AG08395 (cell line): ENCODE measurements around the gene OCA2.
"Not testable (repeated sequence)": the region's sequence is repeated elsewhere in the genome, so short reads cannot be mapped to it uniquely, and the experiment has no call there.

Experiments used
- DNase-seq: peaks from one replicate; pipeline ENCODE4 v3.0.0; 2012; ENCODE audit warnings: mixed read lengths, low spot score

The OCA2 gene

GRCh38 chr15:27871078-27871901 is 227.8 kb downstream of the OCA2 start:
- DNase-seq, result no peak

DNA sequence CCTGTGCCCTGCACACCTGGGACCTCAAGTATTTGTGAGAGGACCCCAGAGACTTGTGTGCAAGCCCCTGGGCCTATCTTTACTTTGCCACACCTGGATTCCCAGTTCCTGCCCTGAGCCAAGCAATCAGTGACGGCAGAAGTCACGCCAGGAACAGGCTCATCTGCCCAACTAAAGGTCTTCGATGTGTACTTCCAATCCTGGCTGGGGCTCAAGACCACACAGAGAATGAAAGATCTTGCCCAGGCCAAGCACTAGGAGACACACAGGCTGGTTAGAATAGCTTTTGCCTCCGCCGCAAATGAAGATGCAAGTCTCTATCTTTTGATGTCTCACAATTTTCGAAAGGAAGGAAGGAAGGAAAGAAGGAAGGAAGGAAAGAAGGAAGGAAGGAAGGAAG is 228.8 kb downstream of the OCA2 start:
- DNase-seq, result no peak

DNA sequence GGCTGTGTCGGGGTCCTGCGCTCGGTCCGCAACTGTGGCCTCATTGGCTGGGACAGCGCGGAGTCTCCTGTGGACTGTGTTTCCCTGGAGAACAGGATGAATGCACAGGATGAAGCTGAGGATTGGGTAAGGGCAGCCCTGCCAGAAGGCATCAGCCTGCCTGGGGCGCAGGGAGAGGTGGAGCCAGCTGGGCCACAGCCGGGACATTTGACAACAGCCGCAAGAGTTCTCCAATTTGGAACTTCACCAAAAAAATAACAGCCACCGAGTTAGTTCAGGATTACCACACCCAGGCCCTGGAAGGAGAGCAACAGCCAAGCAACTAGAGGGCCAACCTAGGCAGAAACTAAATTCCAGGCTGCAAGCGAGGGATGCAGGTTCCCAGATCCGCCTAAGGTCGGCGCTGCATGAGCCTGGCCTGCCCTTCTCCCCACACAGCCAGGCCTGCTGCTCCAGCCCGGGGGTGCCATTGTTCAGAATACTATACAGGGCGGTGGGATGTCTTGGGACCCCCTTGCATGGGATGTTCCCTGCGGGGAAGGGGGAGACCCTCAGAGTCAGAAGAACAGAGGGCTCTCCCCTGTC is 229.3 kb downstream of the OCA2 start:
- DNase-seq, result no peak

GRCh38 chr15:27868828-27869404 is 230.2 kb downstream of the OCA2 start:
- no peak for DNase-seq

DNA sequence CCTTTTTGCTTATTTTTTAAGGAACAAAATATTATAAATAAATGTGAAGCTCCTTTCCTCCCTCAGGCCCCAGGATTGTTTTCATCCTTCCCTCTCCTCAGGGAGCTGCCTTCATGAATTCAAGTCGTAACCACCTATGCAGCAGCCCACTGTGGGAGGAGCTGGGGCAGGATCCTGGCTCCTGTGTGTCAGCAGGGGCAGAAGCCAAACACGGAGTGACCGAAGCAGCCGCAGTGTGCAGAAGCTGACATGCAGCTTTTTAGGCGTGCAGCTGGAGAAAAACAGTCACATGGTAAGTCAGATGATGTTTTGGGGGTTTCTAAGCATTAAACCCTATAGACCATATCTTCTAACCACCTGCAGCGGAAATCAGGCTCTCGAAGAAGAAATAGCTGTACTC is 231.3 kb downstream of the OCA2 start:
- DNase-seq, result no peak

DNA sequence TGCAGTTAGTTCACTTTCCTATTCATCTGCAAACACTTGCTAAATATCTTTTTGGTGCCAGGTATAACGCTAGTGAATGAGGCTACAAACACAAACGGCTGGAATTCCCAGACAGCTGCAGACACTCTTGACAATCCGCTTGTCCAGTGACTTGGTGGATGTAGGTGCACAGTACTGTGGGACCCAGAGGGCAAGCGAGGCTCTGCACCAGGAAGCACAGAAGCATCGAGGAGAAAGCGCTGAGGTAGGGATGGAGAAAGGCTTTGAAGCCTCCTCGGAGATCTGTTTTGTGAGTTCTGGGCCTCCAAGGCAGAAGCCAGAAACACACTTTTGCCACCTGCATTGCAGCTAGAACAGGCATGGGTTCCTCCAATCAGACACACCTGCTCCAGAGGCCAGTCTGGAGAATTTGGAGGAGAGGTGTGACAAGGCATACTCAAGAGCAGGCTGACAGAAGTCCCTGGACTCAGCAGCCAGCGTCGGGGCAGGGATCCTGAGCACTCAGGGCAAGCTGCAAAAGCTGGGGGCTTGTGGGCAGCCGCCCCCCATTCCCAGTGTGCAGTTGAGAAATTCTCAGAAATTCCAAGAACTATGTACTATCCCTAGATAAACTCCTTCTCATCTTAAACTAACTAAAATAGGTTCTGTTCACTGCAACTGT is 232.5 kb downstream of the OCA2 start:
- DNase-seq, result no peak

DNA sequence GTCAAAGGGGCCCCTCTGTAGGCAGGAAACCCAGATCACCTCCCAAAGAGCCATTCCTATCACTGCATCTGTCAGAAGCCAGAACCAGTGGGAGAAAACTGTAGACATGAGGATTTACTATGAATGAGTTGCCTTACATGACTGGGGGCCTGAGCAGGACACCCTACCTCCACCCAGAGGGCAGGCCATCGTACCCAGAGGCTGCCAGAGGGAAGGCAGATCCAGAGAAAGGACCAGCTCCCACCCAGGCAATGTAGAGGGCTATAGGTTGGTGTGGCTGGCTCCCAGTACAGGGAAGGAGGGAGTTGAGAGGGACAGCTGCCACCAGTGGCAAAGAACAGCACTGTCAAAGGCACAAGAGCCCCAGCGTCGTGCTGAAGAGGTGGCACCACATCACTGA is 233.2 kb downstream of the OCA2 start:
- DNase-seq, result no peak

GRCh38 chr15:27865323-27865922 is 233.7 kb downstream of the OCA2 start:
- no peak for DNase-seq

- DNase-seq, result no peak
Measured at GRCh38 chr15:27864719-27865118, 234.4 kb downstream of the OCA2 start.

GRCh38 chr15:27864086-27864485 is 235.0 kb downstream of the OCA2 start:
- DNase-seq, result no peak

GRCh38 chr15:27863000-27863399 is 236.1 kb downstream of the OCA2 start:
- DNase-seq, result no peak

DNA sequence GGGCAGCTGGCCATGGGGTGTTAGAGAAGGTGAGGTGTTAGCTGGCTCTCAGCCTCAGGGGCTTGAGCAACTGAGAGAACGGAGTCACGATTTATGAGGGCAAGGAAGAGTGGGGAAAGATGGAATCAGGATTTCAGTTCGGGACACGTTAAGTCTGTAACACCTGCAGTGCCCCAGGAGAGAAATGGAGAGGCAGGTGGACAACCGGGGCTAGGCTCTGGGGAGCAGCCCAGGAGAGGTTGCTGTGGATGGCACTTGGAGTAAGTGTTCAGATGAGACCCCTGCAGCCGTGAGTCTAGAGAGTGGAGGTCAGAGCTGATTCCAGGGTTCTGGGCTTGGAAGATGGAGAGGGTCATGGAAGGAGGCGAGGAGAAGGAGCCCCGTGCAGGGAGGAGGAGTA is 237.9 kb downstream of the OCA2 start:
- no peak for DNase-seq

DNA sequence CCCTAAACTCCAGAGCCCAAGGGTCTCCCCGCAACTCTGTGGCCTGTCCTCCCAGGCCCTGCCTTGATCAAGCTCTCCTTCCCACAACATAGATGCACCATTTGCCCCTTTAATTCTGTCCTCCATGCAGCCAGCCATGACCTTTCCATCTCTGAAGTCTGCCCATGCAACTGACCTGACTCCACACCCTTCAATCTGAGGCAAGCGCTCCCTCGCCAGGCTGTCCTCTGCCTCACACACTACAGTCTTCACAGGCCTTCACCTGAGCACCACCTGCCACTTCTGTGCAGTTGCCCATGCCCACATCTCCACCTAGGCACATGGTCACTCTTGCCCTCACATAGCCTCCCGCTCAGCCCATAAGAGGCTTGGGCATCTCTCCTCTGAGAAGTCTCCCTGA is 244.0 kb downstream of the OCA2 start:
- DNase-seq, result no peak

GRCh38 chr15:27854601-27855000 is 244.5 kb downstream of the OCA2 start:
- DNase-seq, result no peak

- DNase-seq, result no peak
Measured at GRCh38 chr15:27853624-27854455, 245.3 kb downstream of the OCA2 start.

DNA sequence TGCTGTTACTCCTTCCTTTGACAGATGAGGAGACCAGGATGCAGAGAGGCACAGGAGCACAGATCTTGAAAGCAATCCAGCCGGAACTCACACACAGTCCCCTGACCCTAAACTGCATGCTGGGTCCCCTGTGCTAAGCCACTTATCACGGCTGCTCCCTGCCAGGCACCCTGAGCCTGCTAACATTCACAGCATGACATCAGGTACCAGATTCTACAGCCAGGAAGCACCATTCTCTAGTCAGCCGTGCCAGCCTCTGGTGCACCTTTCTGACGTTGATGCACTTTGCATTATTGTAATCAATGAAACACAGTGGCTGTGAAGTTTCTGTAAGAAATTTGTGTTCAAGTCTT is 247.3 kb downstream of the OCA2 start:
- no peak for DNase-seq

GRCh38 chr15:27850981-27851857 is 247.9 kb downstream of the OCA2 start:
- DNase-seq, result no peak

DNA sequence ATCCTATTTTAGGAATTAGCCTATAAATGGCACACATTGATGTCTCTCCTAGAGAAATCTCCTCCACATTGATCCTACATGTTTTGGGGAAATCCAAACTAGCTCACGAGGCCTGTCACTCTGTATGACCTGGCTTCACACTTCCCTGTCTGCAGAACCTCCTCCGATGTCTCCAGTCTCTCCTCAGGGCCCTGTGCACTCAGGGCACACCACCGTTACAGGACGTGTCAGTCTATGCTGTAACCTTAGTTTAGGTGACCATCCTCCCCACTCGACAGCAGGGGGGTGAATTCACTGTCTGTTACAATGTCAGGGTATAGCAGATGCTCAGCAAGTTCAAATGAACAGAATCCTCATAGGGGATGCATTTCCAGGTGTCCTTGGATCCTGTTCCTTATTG is 249.1 kb downstream of the OCA2 start:
- no peak for DNase-seq

GRCh38 chr15:27848936-27849335 is 250.2 kb downstream of the OCA2 start:
- DNase-seq, result not testable (repeated sequence)

DNA sequence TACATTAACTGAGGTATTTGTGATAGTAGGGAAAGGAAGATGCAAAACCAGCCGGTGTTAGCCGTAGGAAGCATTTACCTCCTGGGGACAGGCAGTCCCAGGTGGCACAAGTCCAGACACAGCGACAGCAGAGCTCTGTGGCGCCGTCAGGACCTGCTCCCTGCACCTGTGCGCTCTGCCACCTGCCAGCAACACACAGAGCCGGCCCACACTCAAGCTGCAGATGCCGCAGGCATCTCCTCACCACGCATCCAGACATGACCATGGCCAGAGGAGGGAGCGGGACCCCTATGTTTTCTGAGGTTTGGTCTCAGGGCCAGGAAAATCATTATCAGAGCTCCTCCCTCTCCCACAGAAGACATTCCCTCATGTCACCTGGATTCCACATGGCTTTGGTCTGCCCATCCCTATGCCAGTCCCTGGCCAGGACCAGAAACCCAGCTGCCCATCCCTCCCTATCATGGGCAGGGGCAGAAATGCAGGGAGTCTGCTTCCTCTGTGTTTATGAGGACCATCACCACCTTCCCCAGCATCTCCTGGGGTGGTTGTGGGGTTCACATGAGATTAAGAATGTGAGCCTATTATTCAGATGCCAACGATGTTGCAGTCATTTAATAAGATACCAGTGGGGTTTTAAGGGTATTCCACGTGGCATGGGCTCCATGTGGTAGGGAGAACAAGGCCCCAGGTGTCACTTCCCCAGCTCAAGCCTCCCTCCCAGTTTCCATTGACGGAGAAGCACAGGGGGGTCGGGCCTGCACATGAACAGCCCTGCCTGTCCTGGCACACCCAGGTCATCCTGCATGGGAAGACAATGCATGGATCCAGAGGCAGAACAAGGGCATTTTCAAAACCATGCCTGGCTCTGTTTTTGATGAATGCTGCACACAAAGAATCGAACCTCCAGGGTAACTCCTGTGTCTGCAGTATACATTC is 251.1 kb downstream of the OCA2 start:
- DNase-seq, result no peak
